Limb (tissue), 2 donors: ENCODE results near the gene INO80.
A peak's percentile ranks its signal among the peaks of the same experiment; 100 is the strongest.

Experiments used
- DNase-seq, 2 donors: peaks; one replicate each; pipeline ENCODE4 v3.0.0-alpha.2; 2016; ENCODE audit errors: extremely low spot score in 2 of 2

The INO80 gene

GRCh38 chr15:41048852-41049251 is 67.2 kb downstream of the INO80 start:
- no peak for DNase-seq

- DNase-seq: no peak
Observed at GRCh38 chr15:41048397-41048796, 67.7 kb downstream of the INO80 start.

GRCh38 chr15:41047474-41047873 is 68.6 kb downstream of the INO80 start:
- no peak for DNase-seq

- no peak for DNase-seq
Observed at GRCh38 chr15:41043276-41043951, 72.7 kb downstream of the INO80 start.

GRCh38 chr15:41042851-41043250 is 73.2 kb downstream of the INO80 start:
- no peak for DNase-seq

- no peak for DNase-seq
Observed at GRCh38 chr15:41039121-41039520, 77.0 kb downstream of the INO80 start.

GRCh38 chr15:41032079-41032328 is 84.1 kb downstream of the INO80 start:
- DNase-seq: no peak

GRCh38 chr15:41031232-41032078 is 84.6 kb downstream of the INO80 start:
- no peak for DNase-seq

GRCh38 chr15:41028853-41029252 is 87.2 kb downstream of the INO80 start:
- DNase-seq: no peak

GRCh38 chr15:41025393-41025792 is 90.7 kb downstream of the INO80 start:
- no peak for DNase-seq

- DNase-seq: no peak
Observed at GRCh38 chr15:41024885-41025284, 91.2 kb downstream of the INO80 start.

- DNase-seq: peak; percentile 29 to 63
Observed at GRCh38 chr15:41024131-41024530, 91.9 kb downstream of the INO80 start.

GRCh38 chr15:41022487-41023090 is 93.5 kb downstream of the INO80 start:
- peak; percentile 61 to 66 for DNase-seq

- DNase-seq: no peak
Observed at GRCh38 chr15:41020829-41021228, 95.3 kb downstream of the INO80 start.

GRCh38 chr15:41020311-41020710 is 95.8 kb downstream of the INO80 start:
- DNase-seq: no peak

GRCh38 chr15:41019174-41019573 is 96.9 kb downstream of the INO80 start:
- no peak for DNase-seq

- no peak for DNase-seq
Observed at GRCh38 chr15:41018534-41018933, 97.5 kb downstream of the INO80 start.

GRCh38 chr15:41017066-41017735 is 98.9 kb downstream of the INO80 start:
- no peak for DNase-seq

- DNase-seq: no peak
Observed at GRCh38 chr15:41013691-41014414, 102.2 kb downstream of the INO80 start.

GRCh38 chr15:41011055-41011815 is 104.8 kb downstream of the INO80 start:
- no peak for DNase-seq

GRCh38 chr15:41010345-41010744 is 105.7 kb downstream of the INO80 start:
- no peak for DNase-seq
